HCT116 (cell line): ENCODE results near the gene GNAT1. TPM values are rescaled to one million over a fixed set of nuclear protein-coding genes. Genes with fewer than 3 reads are reported as not detected.

Source experiments
- ATAC-seq: fragments of 200-7000 bp; cut with Tn5 transposase; 2 replicates; pipeline ENCODE4 v1.9.1; 2020; ENCODE audit warnings: mild to moderate bottlenecking, moderate library complexity
- BruUV-seq: library from RNA; stranded (reverse); fragments of 400-500 nt; replicated peaks from 2 replicates; lab custom pipeline; 2021; lab: Mats Ljungman, UMichigan
- CTCF ChIA-PET: fragments of 300-600 bp; sonication (Branson Sonifier 250); formaldehyde crosslinking; loops from one replicate; lab custom pipeline; 2021; ENCODE audit warnings: antibody characterized with exemption; lab: Charles Lee
- POLR2A ChIA-PET: fragments of 300-600, 350-600 bp; sonication (Branson Sonifier 250); formaldehyde crosslinking; loops from one replicate; lab custom pipeline; 2021; ENCODE audit warnings: antibody characterized with exemption; lab: Charles Lee
- RAD21 ChIA-PET, 2 experiments: fragments of 300-600 bp; sonication (Branson Sonifier 250); formaldehyde crosslinking; loops; one replicate each; lab custom pipeline; 2023; ENCODE audit warnings: low total read pairs in 2 of 2; ENCODE audit not compliant: uncharacterized antibody in 2 of 2, unreplicated experiment in 2 of 2, low non-redundant PET in 1 of 2; lab: Charles Lee
- DNase-seq: peaks from one replicate; pipeline ENCODE4 v3.0.0-alpha.2; 2010; ENCODE audit warnings: low read depth, low spot score
- H2AFZ ChIP-seq: fragments of 200-600 bp; shearing (Covaris generic), sonication (generic); 2 replicates; pipeline ENCODE4 v1.6.1; 2017; ENCODE audit warnings: low read depth, mixed run types, mixed read lengths, antibody characterized with exemption, low read length; ENCODE audit not compliant: poor library complexity, severe bottlenecking
- H3K27ac ChIP-seq: 2 replicates; pipeline ENCODE4 v1.5.1; 2012; ENCODE audit warnings: low read depth, low read length
- H3K27me3 ChIP-seq: fragments of 200-600 bp; sonication (generic); 2 replicates; pipeline ENCODE4 v1.6.1; 2016; ENCODE audit warnings: mixed run types, low read length, mixed read lengths; ENCODE audit not compliant: insufficient read depth
- H3K36me3 ChIP-seq, 2 experiments: fragments of 200-500 bp in 1 of 2; fragments of 200-600 bp in 1 of 2; sonication (Bioruptor generic) in 1 of 2; sonication (generic) in 1 of 2; 2 replicates each; pipeline versions ENCODE4 v1.5.1 to v1.6.1; 2014 to 2016; ENCODE audit warnings: low read length in 2 of 2, inconsistent platforms in 1 of 2, mixed read lengths in 1 of 2, mixed run types in 1 of 2; ENCODE audit not compliant: insufficient read depth in 2 of 2, control insufficient read depth in 1 of 2
- H3K4me1 ChIP-seq, 2 experiments: fragments of 200-600 bp in 1 of 2; sonication (generic) in 1 of 2; 2 replicates each; pipeline versions ENCODE4 v1.5.1 to v1.6.1; 2012 to 2017; ENCODE audit warnings: low read length in 2 of 2, inconsistent platforms in 1 of 2, mild to moderate bottlenecking in 1 of 2, mixed read lengths in 1 of 2, mixed run types in 1 of 2, moderate library complexity in 1 of 2; ENCODE audit not compliant: insufficient read depth in 2 of 2, control insufficient read depth in 1 of 2
- H3K4me2 ChIP-seq: fragments of 200-600 bp; sonication (generic); 2 replicates; pipeline ENCODE4 v1.6.1; 2017; ENCODE audit warnings: mixed run types, low read length, mixed read lengths
- H3K4me3 ChIP-seq, 2 experiments: fragments of 200-600 bp in 1 of 2; sonication (generic) in 1 of 2; replicated peaks in 1 of 2; 2 replicates each; pipeline ENCODE4 v1.5.1; 2011 to 2016; ENCODE audit warnings: low read length in 2 of 2, control low read depth in 1 of 2, low read depth in 1 of 2, mild to moderate bottlenecking in 1 of 2, mixed read lengths in 1 of 2, mixed run types in 1 of 2
- H3K79me2 ChIP-seq: fragments of 200-600 bp; sonication (generic); 2 replicates; pipeline ENCODE4 v1.6.1; 2017; ENCODE audit warnings: mild to moderate bottlenecking, mixed run types, low read length, moderate library complexity, mixed read lengths; ENCODE audit not compliant: insufficient read depth
- H3K9ac ChIP-seq: fragments of 200-600 bp; sonication (generic); 2 replicates; pipeline ENCODE4 v1.6.1; 2016; ENCODE audit warnings: low read length, mixed read lengths
- H3K9me2 ChIP-seq: fragments of 200-600 bp; sonication (generic), shearing (Covaris generic); 2 replicates; pipeline ENCODE4 v1.6.1; 2017; ENCODE audit warnings: mixed run types, mild to moderate bottlenecking, moderate library complexity; ENCODE audit not compliant: insufficient read depth
- H3K9me3 ChIP-seq, 2 experiments: fragments of 200-500 bp in 1 of 2; fragments of 200-600 bp in 1 of 2; sonication (Bioruptor generic) in 1 of 2; sonication (generic) in 1 of 2; 2 replicates each; pipeline ENCODE4 v1.6.1; 2014 to 2017; ENCODE audit warnings: low read length in 2 of 2, mixed read lengths in 2 of 2, inconsistent platforms in 1 of 2, low read depth in 1 of 2, mild to moderate bottlenecking in 1 of 2, mixed run types in 1 of 2, moderate library complexity in 1 of 2; ENCODE audit not compliant: control insufficient read depth in 1 of 2, insufficient read depth in 1 of 2
- H4K20me1 ChIP-seq: fragments of 200-600 bp; sonication (generic), shearing (Covaris generic); 2 replicates; pipeline ENCODE4 v1.6.1; 2017; ENCODE audit warnings: mixed run types, mild to moderate bottlenecking, moderate library complexity; ENCODE audit not compliant: insufficient read depth
- CEBPB ChIP-seq: IDR thresholded peaks from 2 replicates; pipeline ENCODE4 v1.6.1; 2012; ENCODE audit warnings: low read depth
- EGR1 ChIP-seq: IDR thresholded peaks from 2 replicates; pipeline ENCODE4 v1.6.1; 2012; ENCODE audit warnings: low read depth
- ELF1 ChIP-seq: IDR thresholded peaks from 2 replicates; pipeline ENCODE4 v1.6.1; 2012; ENCODE audit warnings: low read depth, borderline replicate concordance
- EZH2 ChIP-seq: fragments of 200-600 bp; sonication (generic); IDR thresholded peaks from 2 replicates; pipeline ENCODE4 v1.6.1; 2017; ENCODE audit warnings: antibody characterized with exemption, mixed run types
- JUND ChIP-seq: IDR thresholded peaks from 2 replicates; pipeline ENCODE4 v1.6.1; 2012
- POLR2A ChIP-seq: IDR thresholded peaks from 2 replicates; pipeline ENCODE4 v1.7.0; 2011; ENCODE audit warnings: borderline replicate concordance; ENCODE audit not compliant: insufficient read depth, insufficient read length; ENCODE audit errors: extremely low read depth
- POLR2AphosphoS5 ChIP-seq: IDR thresholded peaks from 2 replicates; pipeline ENCODE4 v1.6.1; 2011; ENCODE audit warnings: mild to moderate bottlenecking, low read depth, low read length, moderate library complexity
- RAD21 ChIP-seq: IDR thresholded peaks from 2 replicates; pipeline ENCODE4 v1.6.1; 2012; ENCODE audit warnings: low read depth, mild to moderate bottlenecking
- SIN3A ChIP-seq: IDR thresholded peaks from 2 replicates; pipeline ENCODE4 v1.6.1; 2012; ENCODE audit warnings: low read depth
- SP1 ChIP-seq: IDR thresholded peaks from 2 replicates; pipeline ENCODE4 v1.6.1; 2012; ENCODE audit warnings: low read depth
- SRF ChIP-seq: IDR thresholded peaks from 2 replicates; pipeline ENCODE4 v1.6.1; 2012; ENCODE audit warnings: low read depth
- TCF7L2 ChIP-seq: IDR thresholded peaks from 2 replicates; pipeline ENCODE4 v1.7.0; 2011; ENCODE audit warnings: borderline replicate concordance, inconsistent platforms; ENCODE audit not compliant: insufficient read depth, insufficient read length; ENCODE audit errors: extremely low read depth
- YY1 ChIP-seq: IDR thresholded peaks from 2 replicates; pipeline ENCODE4 v1.6.1; 2011; ENCODE audit warnings: low read length, low read depth, moderate library complexity, mild to moderate bottlenecking; ENCODE audit not compliant: insufficient replicate concordance; ENCODE audit errors: extremely low read depth
- ZFX ChIP-seq: fragments of 450-650 bp; IDR thresholded peaks from 2 replicates; pipeline ENCODE4 v1.6.1; 2017
- ZNF274 ChIP-seq: fragments of 200-500 bp; sonication (Bioruptor generic); IDR thresholded peaks from 2 replicates; pipeline ENCODE4 v1.6.1; 2014; ENCODE audit warnings: mild to moderate bottlenecking, low read depth, low read length, inconsistent platforms
- intact Hi-C: fragments of 100-400 bp; cut with micrococcal nuclease; formaldehyde crosslinking; loops from 2 replicates; pipeline ENCODE4 v1.10.0; 2022
- total RNA-seq: library from RNA; stranded (reverse); gene quantifications from one replicate; pipeline ENCODE4 v1.2.1, GENCODE V29; 2021; ENCODE audit not compliant: unreplicated experiment
- TF ChIP-seq, protein P1 (sequence below): IDR thresholded peaks from 2 replicates; pipeline ENCODE4 v1.6.1; 2012
- TF ChIP-seq, protein P2 (sequence below): IDR thresholded peaks from 2 replicates; pipeline ENCODE4 v1.6.1; 2012
- TF ChIP-seq, protein P3 (sequence below): IDR thresholded peaks from 2 replicates; pipeline ENCODE4 v1.6.1; 2011; ENCODE audit warnings: mild to moderate bottlenecking, low read length, moderate library complexity; ENCODE audit not compliant: insufficient replicate concordance; ENCODE audit errors: extremely low read depth
- TF ChIP-seq, protein P4 (sequence below), 3 experiments: fragments of 200-600 bp in 1 of 3; sonication (generic) in 1 of 3; IDR thresholded peaks in 2 of 3; conservative IDR thresholded peaks in 1 of 3; 2 replicates each; pipeline ENCODE4 v1.5.1; 2012 to 2017; ENCODE audit warnings: low read depth in 2 of 3, low read length in 2 of 3, antibody characterized with exemption in 1 of 3, borderline replicate concordance in 1 of 3, control low read depth in 1 of 3, mild to moderate bottlenecking in 1 of 3, mixed read lengths in 1 of 3, mixed run types in 1 of 3, moderate library complexity in 1 of 3; ENCODE audit not compliant: insufficient read depth in 1 of 3
- TF ChIP-seq, protein P5 (sequence below): IDR thresholded peaks from 2 replicates; pipeline ENCODE4 v1.6.1; 2012; ENCODE audit warnings: low read depth

Gene GNAT1
- total RNA-seq, 1 experiment from 2014 or later = not detected

DNA sequence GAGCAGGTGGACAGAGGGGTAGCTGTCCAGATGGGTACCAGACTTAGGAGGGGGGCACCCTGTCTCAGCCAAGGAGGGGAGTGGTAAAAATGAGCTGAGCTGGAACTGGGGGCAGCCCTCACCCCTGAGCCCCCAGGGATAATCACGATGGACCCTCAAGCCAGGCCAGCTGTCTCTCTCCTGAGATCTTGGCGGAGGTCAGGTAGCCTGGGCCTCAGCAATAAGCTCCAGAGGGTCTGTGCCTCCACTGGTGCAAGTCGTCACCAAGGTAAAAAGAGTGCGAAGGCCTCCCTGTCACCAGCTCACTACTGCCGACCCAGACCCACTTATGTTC lies 18.7 kb downstream of the GNAT1 start:
- no peak overlapping the region for H3K4me2 ChIP-seq
- no peaks in the 10 kb centered on the region for H3K79me2 ChIP-seq
- H3K4me1 ChIP-seq = peaks cover 3 to 18% of the 10 kb centered on the region in 2 experiments; a peak in 1 of 4 replicates
- no peaks in the 10 kb centered on the region for H3K36me3 ChIP-seq
- intact Hi-C loops = no loop called here
- no peaks in the 10 kb centered on the region for H3K27me3 ChIP-seq
- DNase-seq (no peak), ATAC-seq (no peak)
- TF ChIP-seq, protein P1, sequence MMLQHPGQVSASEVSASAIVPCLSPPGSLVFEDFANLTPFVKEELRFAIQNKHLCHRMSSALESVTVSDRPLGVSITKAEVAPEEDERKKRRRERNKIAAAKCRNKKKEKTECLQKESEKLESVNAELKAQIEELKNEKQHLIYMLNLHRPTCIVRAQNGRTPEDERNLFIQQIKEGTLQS = no peak
- TF ChIP-seq YY1 = no peak
- TF ChIP-seq CEBPB = no peak
- no peak for TF ChIP-seq EZH2
- TF ChIP-seq, protein P2, sequence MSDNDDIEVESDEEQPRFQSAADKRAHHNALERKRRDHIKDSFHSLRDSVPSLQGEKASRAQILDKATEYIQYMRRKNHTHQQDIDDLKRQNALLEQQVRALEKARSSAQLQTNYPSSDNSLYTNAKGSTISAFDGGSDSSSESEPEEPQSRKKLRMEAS = no peak
- TF ChIP-seq SRF = no peak
- TF ChIP-seq POLR2AphosphoS5 = no peak
- no peak for TF ChIP-seq SP1
- no peak for TF ChIP-seq JUND
- no peak for TF ChIP-seq ELF1
- no peak for TF ChIP-seq TCF7L2
- no peak for TF ChIP-seq POLR2A
- TF ChIP-seq SIN3A = no peak
- TF ChIP-seq ZNF274 = no peak
- TF ChIP-seq EGR1 = no peak
- TF ChIP-seq ZFX = no peak
- TF ChIP-seq, protein P3, sequence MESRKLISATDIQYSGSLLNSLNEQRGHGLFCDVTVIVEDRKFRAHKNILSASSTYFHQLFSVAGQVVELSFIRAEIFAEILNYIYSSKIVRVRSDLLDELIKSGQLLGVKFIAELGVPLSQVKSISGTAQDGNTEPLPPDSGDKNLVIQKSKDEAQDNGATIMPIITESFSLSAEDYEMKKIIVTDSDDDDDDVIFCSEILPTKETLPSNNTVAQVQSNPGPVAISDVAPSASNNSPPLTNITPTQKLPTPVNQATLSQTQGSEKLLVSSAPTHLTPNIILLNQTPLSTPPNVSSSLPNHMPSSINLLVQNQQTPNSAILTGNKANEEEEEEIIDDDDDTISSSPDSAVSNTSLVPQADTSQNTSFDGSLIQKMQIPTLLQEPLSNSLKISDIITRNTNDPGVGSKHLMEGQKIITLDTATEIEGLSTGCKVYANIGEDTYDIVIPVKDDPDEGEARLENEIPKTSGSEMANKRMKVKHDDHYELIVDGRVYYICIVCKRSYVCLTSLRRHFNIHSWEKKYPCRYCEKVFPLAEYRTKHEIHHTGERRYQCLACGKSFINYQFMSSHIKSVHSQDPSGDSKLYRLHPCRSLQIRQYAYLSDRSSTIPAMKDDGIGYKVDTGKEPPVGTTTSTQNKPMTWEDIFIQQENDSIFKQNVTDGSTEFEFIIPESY = no peak
- no peak for TF ChIP-seq RAD21
- TF ChIP-seq, protein P4, sequence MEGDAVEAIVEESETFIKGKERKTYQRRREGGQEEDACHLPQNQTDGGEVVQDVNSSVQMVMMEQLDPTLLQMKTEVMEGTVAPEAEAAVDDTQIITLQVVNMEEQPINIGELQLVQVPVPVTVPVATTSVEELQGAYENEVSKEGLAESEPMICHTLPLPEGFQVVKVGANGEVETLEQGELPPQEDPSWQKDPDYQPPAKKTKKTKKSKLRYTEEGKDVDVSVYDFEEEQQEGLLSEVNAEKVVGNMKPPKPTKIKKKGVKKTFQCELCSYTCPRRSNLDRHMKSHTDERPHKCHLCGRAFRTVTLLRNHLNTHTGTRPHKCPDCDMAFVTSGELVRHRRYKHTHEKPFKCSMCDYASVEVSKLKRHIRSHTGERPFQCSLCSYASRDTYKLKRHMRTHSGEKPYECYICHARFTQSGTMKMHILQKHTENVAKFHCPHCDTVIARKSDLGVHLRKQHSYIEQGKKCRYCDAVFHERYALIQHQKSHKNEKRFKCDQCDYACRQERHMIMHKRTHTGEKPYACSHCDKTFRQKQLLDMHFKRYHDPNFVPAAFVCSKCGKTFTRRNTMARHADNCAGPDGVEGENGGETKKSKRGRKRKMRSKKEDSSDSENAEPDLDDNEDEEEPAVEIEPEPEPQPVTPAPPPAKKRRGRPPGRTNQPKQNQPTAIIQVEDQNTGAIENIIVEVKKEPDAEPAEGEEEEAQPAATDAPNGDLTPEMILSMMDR (IDR thresholded peaks at IDR 0.05 in 2 of 3, conservative IDR thresholded peaks at IDR 0.05 in 1 of 3; ENCODE audit: borderline replicate concordance in 1 of 3, insufficient read depth in 1 of 3, low read depth in 2 of 3, low read length in 2 of 3) = no peak
- TF ChIP-seq, protein P5, sequence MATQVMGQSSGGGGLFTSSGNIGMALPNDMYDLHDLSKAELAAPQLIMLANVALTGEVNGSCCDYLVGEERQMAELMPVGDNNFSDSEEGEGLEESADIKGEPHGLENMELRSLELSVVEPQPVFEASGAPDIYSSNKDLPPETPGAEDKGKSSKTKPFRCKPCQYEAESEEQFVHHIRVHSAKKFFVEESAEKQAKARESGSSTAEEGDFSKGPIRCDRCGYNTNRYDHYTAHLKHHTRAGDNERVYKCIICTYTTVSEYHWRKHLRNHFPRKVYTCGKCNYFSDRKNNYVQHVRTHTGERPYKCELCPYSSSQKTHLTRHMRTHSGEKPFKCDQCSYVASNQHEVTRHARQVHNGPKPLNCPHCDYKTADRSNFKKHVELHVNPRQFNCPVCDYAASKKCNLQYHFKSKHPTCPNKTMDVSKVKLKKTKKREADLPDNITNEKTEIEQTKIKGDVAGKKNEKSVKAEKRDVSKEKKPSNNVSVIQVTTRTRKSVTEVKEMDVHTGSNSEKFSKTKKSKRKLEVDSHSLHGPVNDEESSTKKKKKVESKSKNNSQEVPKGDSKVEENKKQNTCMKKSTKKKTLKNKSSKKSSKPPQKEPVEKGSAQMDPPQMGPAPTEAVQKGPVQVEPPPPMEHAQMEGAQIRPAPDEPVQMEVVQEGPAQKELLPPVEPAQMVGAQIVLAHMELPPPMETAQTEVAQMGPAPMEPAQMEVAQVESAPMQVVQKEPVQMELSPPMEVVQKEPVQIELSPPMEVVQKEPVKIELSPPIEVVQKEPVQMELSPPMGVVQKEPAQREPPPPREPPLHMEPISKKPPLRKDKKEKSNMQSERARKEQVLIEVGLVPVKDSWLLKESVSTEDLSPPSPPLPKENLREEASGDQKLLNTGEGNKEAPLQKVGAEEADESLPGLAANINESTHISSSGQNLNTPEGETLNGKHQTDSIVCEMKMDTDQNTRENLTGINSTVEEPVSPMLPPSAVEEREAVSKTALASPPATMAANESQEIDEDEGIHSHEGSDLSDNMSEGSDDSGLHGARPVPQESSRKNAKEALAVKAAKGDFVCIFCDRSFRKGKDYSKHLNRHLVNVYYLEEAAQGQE = no peak
- POLR2A ChIA-PET = no interaction called here
- no peaks in the 10 kb centered on the region for H3K9me3 ChIP-seq
- no peak overlapping the region for H3K4me3 ChIP-seq
- H4K20me1 ChIP-seq = no peaks in the 10 kb centered on the region
- no peak overlapping the region for H3K27ac ChIP-seq
- RAD21 ChIA-PET = no interaction called here
- BruUV-seq = no TSS peak
- H3K9me2 ChIP-seq = no peaks in the 10 kb centered on the region
- CTCF ChIA-PET = interaction anchor here (1.3 to 3.0 kb wide), 2 partner anchors 15 to 16 kb away, joined by 4 to 10 read pairs; no protein-coding TSS in a partner anchor
- H2AFZ ChIP-seq = no peak overlapping the region
- H3K9ac ChIP-seq = no peak overlapping the region
